Activated CD8-positive, alpha-beta T cell treated with anti-CD3 and anti-CD28 coated beads, Interleukin-2, amount 10 ng/mL, durations not matched to agents 7 days and 5 days (primary cell): Measurements from ENCODE around the gene FAR2. TPM values are rescaled to one million over a fixed set of nuclear protein-coding genes. Genes with fewer than 3 reads are reported as not detected.
"Not testable (repeated sequence)": the region's sequence is repeated elsewhere in the genome, so short reads cannot be mapped to it uniquely, and the experiment has no call there.

Experiments
- ATAC-seq: fragments of 150-1000 bp; cut with Tn5 transposase; one replicate; pipeline ENCODE4 v1.10.0; 2021; ENCODE audit warnings: moderate library complexity
- CTCF ChIA-PET: fragments of 350-600 bp; sonication (Branson Sonifier 250); formaldehyde crosslinking; loops from one replicate; lab custom pipeline; 2021; ENCODE audit warnings: antibody characterized with exemption; lab: Charles Lee
- POLR2A ChIA-PET: fragments of 350-600 bp; sonication (Branson Sonifier 250); formaldehyde crosslinking; loops from one replicate; lab custom pipeline; 2021; ENCODE audit warnings: antibody characterized with exemption; lab: Charles Lee
- DNase-seq: peaks from one replicate; pipeline ENCODE4 v3.0.0-alpha.2; 2020
- H3K27ac Mint-ChIP-seq: one replicate; pipeline ENCODE4 v1.8.0; 2021; ENCODE audit warnings: mild to moderate bottlenecking, mixed read lengths
- H3K27me3 Mint-ChIP-seq: one replicate; pipeline ENCODE4 v1.8.0; 2021; ENCODE audit warnings: low read depth, mixed read lengths
- H3K36me3 Mint-ChIP-seq: one replicate; pipeline ENCODE4 v1.8.0; 2021; ENCODE audit warnings: low read depth, mixed read lengths
- H3K4me1 Mint-ChIP-seq: one replicate; pipeline ENCODE4 v1.8.0; 2021; ENCODE audit warnings: low read depth, mixed read lengths
- H3K4me3 Mint-ChIP-seq: one replicate; pipeline ENCODE4 v1.8.0; 2021; ENCODE audit warnings: mild to moderate bottlenecking, mixed read lengths
- H3K9me3 Mint-ChIP-seq: one replicate; pipeline ENCODE4 v1.8.0; 2022; ENCODE audit warnings: mixed read lengths; ENCODE audit not compliant: insufficient read depth
- total RNA-seq, 2 experiments: library from RNA; stranded (reverse); gene quantifications; one replicate each; pipeline ENCODE4 v1.2.3, GENCODE V29; 2021

Gene FAR2
- total RNA-seq, 2 experiments from 2014 or later, result 16.7 to 20.8 TPM

- no peak for ATAC-seq
- H3K9me3 Mint-ChIP-seq, result no peaks in the 10 kb centered on the region
- ChIA-PET CTCF (interaction anchor here (1.2 kb wide), 2 partner anchors 11 to 75 kb away, joined by 3 to 4 read pairs; no protein-coding TSS in a partner anchor), POLR2A (no interaction called here)
- H3K36me3 Mint-ChIP-seq, result no peaks in the 10 kb centered on the region
- no peak overlapping the region for H3K4me3 Mint-ChIP-seq
- no peaks in the 10 kb centered on the region for H3K27me3 Mint-ChIP-seq
- no peak overlapping the region for H3K27ac Mint-ChIP-seq
- H3K4me1 Mint-ChIP-seq, result peaks cover 7% of the 10 kb centered on the region
- DNase-seq, result no peak
Observed at GRCh38 chr12:29242921-29243431, 93.9 kb downstream of the FAR2 start.

GRCh38 chr12:29244159-29244765 lies 95.2 kb downstream of the FAR2 start:
- Mint-ChIP-seq H3K4me3 (no peak overlapping the region), H3K4me1 (peaks cover 7% of the 10 kb centered on the region), H3K9me3 (no peaks in the 10 kb centered on the region), H3K27ac (no peak overlapping the region), H3K27me3 (no peaks in the 10 kb centered on the region), H3K36me3 (no peaks in the 10 kb centered on the region)
- ChIA-PET CTCF (no interaction called here), POLR2A (no interaction called here)
- no peak for DNase-seq
- no peak for ATAC-seq

- Mint-ChIP-seq H3K9me3 (no peaks in the 10 kb centered on the region), H3K36me3 (no peaks in the 10 kb centered on the region), H3K27ac (no peak overlapping the region), H3K27me3 (no peaks in the 10 kb centered on the region), H3K4me1 (peaks cover 7% of the 10 kb centered on the region), H3K4me3 (no peak overlapping the region)
- CTCF ChIA-PET, result no interaction called here
- DNase-seq (no peak), ATAC-seq (no peak)
- POLR2A ChIA-PET, result interaction anchor here (0.7 kb wide), 1 partner anchor 29 kb away, joined by 3 read pairs; no protein-coding TSS in a partner anchor
Observed at GRCh38 chr12:29245246-29245645, 96.2 kb downstream of the FAR2 start.

GRCh38 chr12:29249930-29250329 lies 100.9 kb downstream of the FAR2 start:
- Mint-ChIP-seq H3K4me1 (no peaks in the 10 kb centered on the region), H3K27ac (no peak overlapping the region), H3K27me3 (no peaks in the 10 kb centered on the region), H3K4me3 (no peak overlapping the region), H3K9me3 (no peaks in the 10 kb centered on the region), H3K36me3 (no peaks in the 10 kb centered on the region)
- no peak for DNase-seq
- POLR2A ChIA-PET, result no interaction called here
- ATAC-seq, result no peak
- CTCF ChIA-PET, result no interaction called here

GRCh38 chr12:29253906-29254625 lies 105.0 kb downstream of the FAR2 start:
- ChIA-PET CTCF (no interaction called here), POLR2A (interaction anchor here (0.6 kb wide), 1 partner anchor 143 kb away, joined by 3 read pairs; no protein-coding TSS in a partner anchor)
- no peaks in the 10 kb centered on the region for H3K36me3 Mint-ChIP-seq
- no peaks in the 10 kb centered on the region for H3K4me1 Mint-ChIP-seq
- no peak overlapping the region for H3K4me3 Mint-ChIP-seq
- H3K9me3 Mint-ChIP-seq, result no peaks in the 10 kb centered on the region
- ATAC-seq (no peak), DNase-seq (no peak)
- no peaks in the 10 kb centered on the region for H3K27me3 Mint-ChIP-seq
- no peak overlapping the region for H3K27ac Mint-ChIP-seq

GRCh38 chr12:29255042-29255441 lies 106.0 kb downstream of the FAR2 start:
- H3K36me3 Mint-ChIP-seq, result no peaks in the 10 kb centered on the region
- no peaks in the 10 kb centered on the region for H3K9me3 Mint-ChIP-seq
- H3K4me1 Mint-ChIP-seq, result no peaks in the 10 kb centered on the region
- H3K27me3 Mint-ChIP-seq, result no peaks in the 10 kb centered on the region
- CTCF ChIA-PET, result no interaction called here
- H3K4me3 Mint-ChIP-seq, result no peak overlapping the region
- H3K27ac Mint-ChIP-seq, result no peak overlapping the region
- POLR2A ChIA-PET, result interaction anchor here (0.6 kb wide), 1 partner anchor 144 kb away, joined by 3 read pairs; no protein-coding TSS in a partner anchor
- ATAC-seq (no peak), DNase-seq (no peak)

GRCh38 chr12:29256598-29256997 lies 107.5 kb downstream of the FAR2 start:
- CTCF ChIA-PET, result no interaction called here
- no peak for DNase-seq
- Mint-ChIP-seq H3K9me3 (peaks cover 11% of the 10 kb centered on the region), H3K36me3 (no peaks in the 10 kb centered on the region), H3K27me3 (no peaks in the 10 kb centered on the region), H3K4me1 (no peaks in the 10 kb centered on the region), H3K4me3 (no peak overlapping the region), H3K27ac (no peak overlapping the region)
- POLR2A ChIA-PET, result no interaction called here
- no peak for ATAC-seq

- H3K4me3 Mint-ChIP-seq, H3K27ac Mint-ChIP-seq, POLR2A ChIA-PET, H3K27me3 Mint-ChIP-seq, CTCF ChIA-PET, ATAC-seq, H3K4me1 Mint-ChIP-seq, H3K36me3 Mint-ChIP-seq, DNase-seq: not testable (repeated sequence)
- peaks cover 11% of the 10 kb centered on the region for H3K9me3 Mint-ChIP-seq
Observed at GRCh38 chr12:29257687-29258086, 108.6 kb downstream of the FAR2 start.

- H3K9me3 Mint-ChIP-seq, result peaks cover 15% of the 10 kb centered on the region
- no peak overlapping the region for H3K4me3 Mint-ChIP-seq
- ATAC-seq, result no peak
- H3K4me1 Mint-ChIP-seq, result no peaks in the 10 kb centered on the region
- POLR2A ChIA-PET, result no interaction called here
- no peak for DNase-seq
- CTCF ChIA-PET, result no interaction called here
- H3K36me3 Mint-ChIP-seq, result no peaks in the 10 kb centered on the region
- peaks cover 10% of the 10 kb centered on the region for H3K27me3 Mint-ChIP-seq
- H3K27ac Mint-ChIP-seq, result no peak overlapping the region
Observed at GRCh38 chr12:29264424-29264823, 115.3 kb downstream of the FAR2 start.

GRCh38 chr12:29269706-29270408 lies 120.8 kb downstream of the FAR2 start:
- ChIA-PET CTCF (no interaction called here), POLR2A (no interaction called here)
- H3K4me3 Mint-ChIP-seq, result no peak overlapping the region

GRCh38 chr12:29270446-29270845 lies 121.4 kb downstream of the FAR2 start:
- Mint-ChIP-seq H3K27me3 (peaks cover 4% of the 10 kb centered on the region), H3K27ac (no peak overlapping the region), H3K4me1 (no peaks in the 10 kb centered on the region), H3K36me3 (no peaks in the 10 kb centered on the region), H3K9me3 (no peaks in the 10 kb centered on the region), H3K4me3 (no peak overlapping the region)
- ChIA-PET CTCF (no interaction called here), POLR2A (no interaction called here)
- ATAC-seq (no peak), DNase-seq (no peak)

More at GRCh38 chr12:29269706-29270408, 120.8 kb downstream of the FAR2 start:
- H3K36me3 Mint-ChIP-seq, result no peaks in the 10 kb centered on the region
- no peak overlapping the region for H3K27ac Mint-ChIP-seq
- DNase-seq (no peak), ATAC-seq (no peak)
- no peaks in the 10 kb centered on the region for H3K4me1 Mint-ChIP-seq
- peaks cover 6% of the 10 kb centered on the region for H3K27me3 Mint-ChIP-seq
- no peaks in the 10 kb centered on the region for H3K9me3 Mint-ChIP-seq
